Activated T-helper 9 cell treated with anti-CD3 and anti-CD28 coated beads, Interleukin-2, amount 50 U/mL, for 16 hours (primary cell): ENCODE data around the gene SHQ1.

Experiments
- DNase-seq: peaks from one replicate; pipeline ENCODE4 v3.0.0-alpha.2; 2020; ENCODE audit warnings: low read depth

SHQ1 gene

GRCh38 chr3:72847751-72848702, at the start of gene SHQ1:
Gene SHQ1 (minus strand): TSS chr3:72848445. CDS start chr3:72848340, 105 bp downstream.
- peak; percentile 91 for DNase-seq

DNA sequence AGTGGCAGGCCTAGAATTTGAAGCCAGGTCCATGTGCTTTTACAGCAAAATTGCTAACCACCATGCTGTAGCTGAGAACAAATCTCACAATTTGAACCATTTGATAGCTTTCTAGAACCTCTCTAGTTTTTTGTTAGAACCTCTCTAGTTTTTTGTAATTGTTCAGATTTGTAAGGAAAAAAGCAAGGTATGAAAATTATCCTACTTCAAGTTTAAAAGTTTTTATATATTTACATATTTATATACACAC, 49.4 kb upstream of the SHQ1 start:
- no peak for DNase-seq

GRCh38 chr3:72896996-72897757, 48.9 kb upstream of the SHQ1 start:
- DNase-seq: no peak

- DNase-seq: no peak
Measured at GRCh38 chr3:72894976-72895552, 46.8 kb upstream of the SHQ1 start.

DNA sequence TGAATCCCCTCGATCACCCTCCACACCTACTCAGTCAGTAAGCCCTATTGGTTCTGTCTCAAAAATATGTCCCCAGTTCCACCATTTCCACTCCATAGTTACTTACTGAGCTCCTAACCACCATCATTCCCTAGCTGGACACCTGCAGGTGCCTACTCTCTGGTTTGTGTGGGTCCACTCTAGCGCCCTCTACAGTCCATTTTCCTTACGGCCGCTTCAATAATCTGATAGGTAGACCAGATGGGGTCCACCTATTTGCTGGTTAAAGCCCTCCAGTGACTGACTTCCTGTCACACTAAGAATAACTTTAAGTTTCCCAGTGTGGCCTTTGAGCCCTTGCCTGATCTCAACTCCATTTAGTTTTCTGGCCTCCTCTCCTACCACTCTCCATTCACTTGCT, 44.6 kb upstream of the SHQ1 start:
- DNase-seq: no peak

- DNase-seq: no peak
Measured at GRCh38 chr3:72892081-72892775, 44.0 kb upstream of the SHQ1 start.

DNA sequence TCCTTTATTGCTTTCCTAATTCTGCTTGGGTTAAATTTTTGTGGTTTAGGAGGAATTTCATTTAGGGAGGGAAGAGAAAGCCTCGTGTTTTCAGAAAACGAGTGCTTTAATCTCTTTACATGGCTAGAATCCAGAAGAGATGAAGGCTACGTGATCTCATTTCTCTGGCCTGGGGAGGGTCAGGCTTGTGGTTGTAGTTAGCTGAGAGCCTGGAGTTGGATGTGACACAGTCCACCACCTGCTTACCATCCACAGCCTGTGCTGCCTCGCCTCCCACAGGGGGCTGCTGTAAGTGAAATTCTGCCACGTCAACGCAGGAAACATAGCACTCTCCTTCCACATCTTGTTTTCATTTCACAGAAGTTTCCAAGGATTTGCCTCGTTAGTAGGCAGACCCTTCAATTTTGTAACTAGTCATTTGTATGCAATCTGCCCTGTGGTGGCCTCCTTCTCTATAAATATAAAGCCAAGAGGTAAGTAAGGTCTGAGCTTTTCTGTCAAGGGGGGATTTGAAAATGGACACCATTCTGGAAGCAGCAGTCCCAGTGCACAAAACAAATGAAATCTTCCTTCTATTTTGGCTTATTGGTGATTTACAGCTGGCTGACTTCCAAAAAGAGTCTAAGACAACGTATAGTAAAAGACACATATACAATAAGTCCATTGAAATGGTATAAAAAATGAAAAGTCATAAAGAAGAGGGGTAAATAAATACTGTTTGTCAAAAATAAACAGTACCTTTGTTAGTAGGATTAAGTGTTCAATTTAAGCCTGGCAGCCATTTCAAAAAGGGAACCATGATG, 43.0 kb upstream of the SHQ1 start:
- DNase-seq: no peak

DNA sequence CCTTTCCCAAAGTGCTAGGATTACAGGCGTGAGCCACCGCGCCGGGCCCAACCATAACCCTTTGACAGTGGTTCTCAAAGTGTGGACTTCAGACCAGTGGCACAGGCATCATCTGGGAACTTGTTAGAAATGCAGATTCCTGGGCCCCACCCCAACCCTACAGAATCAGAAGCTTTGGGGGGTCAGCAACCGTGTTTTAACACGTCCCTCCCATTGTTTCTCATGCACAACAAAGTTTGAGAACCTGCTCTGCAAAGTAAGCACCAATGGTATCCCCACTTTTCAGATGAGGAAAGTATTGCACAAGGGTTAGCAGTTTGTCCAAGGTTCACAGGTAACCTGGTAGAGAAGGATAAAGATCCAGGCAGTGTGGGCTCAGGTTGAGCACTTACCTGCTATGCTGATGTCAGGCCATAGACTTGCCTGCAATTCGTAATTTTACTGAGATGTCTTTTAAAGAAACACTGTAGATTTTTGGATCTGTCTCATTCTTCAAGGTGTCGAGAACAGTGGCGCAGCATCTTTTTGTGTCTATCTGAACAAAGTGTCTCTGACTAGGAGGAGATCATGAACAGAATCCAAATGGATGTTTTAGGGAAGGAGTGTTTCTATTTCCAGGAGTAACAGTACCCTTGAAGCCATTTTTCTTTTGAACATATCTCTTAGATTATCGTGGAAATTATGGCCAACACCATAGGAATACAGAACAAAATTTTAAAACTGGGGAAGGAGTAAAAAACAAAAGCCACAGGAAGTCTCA, 42.1 kb upstream of the SHQ1 start:
- DNase-seq: no peak

GRCh38 chr3:72889310-72890165, 41.3 kb upstream of the SHQ1 start:
- no peak for DNase-seq

- no peak for DNase-seq
Measured at GRCh38 chr3:72888546-72889309, 40.5 kb upstream of the SHQ1 start.

DNA sequence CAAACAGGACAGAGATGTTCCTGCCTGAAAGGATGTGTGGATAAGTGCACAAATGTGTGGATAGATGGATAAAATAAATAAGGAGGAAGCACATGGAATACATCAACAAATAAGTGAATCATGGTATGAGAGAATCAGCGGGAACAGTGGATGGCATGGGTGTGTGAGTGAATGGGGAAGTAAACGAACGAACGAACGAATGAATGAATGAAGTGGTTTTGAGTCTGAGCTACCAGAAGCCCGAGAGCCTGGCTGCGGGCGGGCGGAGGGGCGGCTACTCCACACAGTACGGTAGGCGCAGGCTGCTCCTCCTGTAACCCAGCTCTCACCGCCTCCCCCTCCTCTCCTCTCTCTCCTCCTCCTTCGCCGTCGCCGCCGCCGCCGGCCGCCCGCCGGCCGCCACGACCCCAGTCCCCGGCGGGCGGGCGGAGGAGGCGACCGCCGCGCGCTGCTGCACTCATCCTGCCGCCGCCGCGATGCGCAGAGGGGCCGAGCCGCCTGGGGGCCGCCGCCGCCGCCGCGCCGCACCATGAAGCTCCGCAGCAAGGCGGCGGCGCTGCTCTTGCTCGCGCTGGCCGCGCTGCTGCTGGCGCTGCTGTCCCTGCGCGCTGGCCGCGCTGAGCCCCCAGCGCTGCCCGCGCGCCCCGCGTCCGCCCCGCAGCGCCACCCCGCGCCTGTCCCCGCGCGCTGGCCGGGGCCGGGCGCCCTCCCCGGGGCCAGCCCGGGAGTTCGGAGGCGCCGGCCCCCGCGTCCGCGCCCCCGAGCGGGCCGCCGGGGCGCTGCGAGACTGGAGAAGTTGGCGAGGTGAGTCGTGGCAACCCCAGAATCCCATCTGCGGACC, 39.7 kb upstream of the SHQ1 start, which contains the start of gene GXYLT2:
TSS of gene GXYLT2 (plus strand) at position 342 of the 841 bp plus-strand sequence. CDS start at position 530, 188 bp downstream.
- DNase-seq: no peak

- no peak for DNase-seq
Measured at GRCh38 chr3:72887343-72887704, 39.1 kb upstream of the SHQ1 start.

DNA sequence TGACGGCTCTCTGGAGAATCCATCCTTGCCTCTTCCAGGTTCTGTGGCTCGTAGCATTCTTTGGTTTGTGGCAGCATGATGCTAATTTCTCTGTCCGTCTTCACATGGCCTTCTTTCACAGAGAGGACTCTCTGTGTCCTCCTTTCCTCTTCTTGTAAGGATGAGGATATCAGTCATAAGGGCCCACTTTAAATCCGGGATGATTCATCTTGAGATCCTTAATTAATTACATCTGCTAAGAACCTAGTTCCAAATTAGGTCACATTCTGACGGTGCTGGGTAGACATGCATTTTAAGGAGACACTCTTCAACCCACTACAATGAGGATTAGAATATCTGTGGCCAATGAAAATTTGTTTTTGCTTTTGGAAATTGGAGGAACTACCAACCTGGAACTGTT, 23.9 kb upstream of the SHQ1 start:
- DNase-seq: no peak

GRCh38 chr3:72862314-72863090, 14.3 kb upstream of the SHQ1 start:
- no peak for DNase-seq

DNA sequence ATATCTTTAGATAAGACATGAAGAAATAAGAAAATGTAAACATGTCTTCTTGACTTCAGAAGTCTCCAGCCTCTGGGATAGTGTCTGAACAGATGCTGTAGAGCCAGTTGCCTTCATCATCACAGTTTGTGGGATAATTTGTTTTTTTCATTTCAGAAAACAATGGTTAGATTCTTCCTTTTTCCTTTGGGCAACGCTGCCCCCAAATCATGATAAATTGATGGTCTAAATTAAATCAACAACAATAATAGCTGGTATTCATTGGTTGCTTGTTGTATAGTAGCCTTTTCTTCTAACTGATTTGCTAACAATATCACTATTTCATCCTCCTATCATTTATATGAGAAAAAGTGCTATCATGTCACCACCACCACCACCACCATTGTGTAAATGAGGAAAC, 12.6 kb upstream of the SHQ1 start:
- DNase-seq: no peak

GRCh38 chr3:72860053-72860452, 11.8 kb upstream of the SHQ1 start:
- DNase-seq: no peak

DNA sequence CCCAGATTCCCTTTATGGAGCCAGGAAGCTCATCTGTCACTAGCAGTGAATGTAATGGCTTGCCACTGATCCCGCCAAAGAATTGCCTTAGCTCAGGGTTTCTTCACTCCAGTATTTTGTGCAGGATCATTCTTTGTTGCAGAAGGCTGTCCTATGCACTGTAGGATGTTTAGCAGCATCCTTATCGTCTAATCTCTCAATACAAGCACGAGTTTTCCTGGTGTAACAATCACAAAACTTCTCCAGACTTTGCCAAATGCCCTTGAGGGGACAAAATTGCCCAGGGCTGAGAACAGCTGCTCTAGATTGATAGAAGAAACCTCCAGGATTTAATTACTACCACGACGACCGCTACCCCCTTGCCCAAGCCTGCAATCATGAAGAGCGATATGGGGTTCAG, 6.8 kb upstream of the SHQ1 start:
- DNase-seq: no peak
